HCT116 (cell line): ENCODE results near the gene PSEN2. TPM values are rescaled to one million over a fixed set of nuclear protein-coding genes. Genes with fewer than 3 reads are reported as not detected.

Experiments
- ATAC-seq: fragments of 200-7000 bp; cut with Tn5 transposase; 2 replicates; pipeline ENCODE4 v1.9.1; 2020; ENCODE audit warnings: mild to moderate bottlenecking, moderate library complexity
- BruUV-seq: library from RNA; stranded (reverse); fragments of 400-500 nt; replicated peaks from 2 replicates; lab custom pipeline; 2021; lab: Mats Ljungman, UMichigan
- CTCF ChIA-PET: fragments of 300-600 bp; sonication (Branson Sonifier 250); formaldehyde crosslinking; loops from one replicate; lab custom pipeline; 2021; ENCODE audit warnings: antibody characterized with exemption; lab: Charles Lee
- POLR2A ChIA-PET: fragments of 300-600, 350-600 bp; sonication (Branson Sonifier 250); formaldehyde crosslinking; loops from one replicate; lab custom pipeline; 2021; ENCODE audit warnings: antibody characterized with exemption; lab: Charles Lee
- RAD21 ChIA-PET, 2 experiments: fragments of 300-600 bp; sonication (Branson Sonifier 250); formaldehyde crosslinking; loops; one replicate each; lab custom pipeline; 2023; ENCODE audit warnings: low total read pairs in 2 of 2; ENCODE audit not compliant: uncharacterized antibody in 2 of 2, unreplicated experiment in 2 of 2, low non-redundant PET in 1 of 2; lab: Charles Lee
- DNase-seq: peaks from one replicate; pipeline ENCODE4 v3.0.0-alpha.2; 2010; ENCODE audit warnings: low read depth, low spot score
- H2AFZ ChIP-seq: fragments of 200-600 bp; shearing (Covaris generic), sonication (generic); 2 replicates; pipeline ENCODE4 v1.6.1; 2017; ENCODE audit warnings: low read depth, mixed run types, mixed read lengths, antibody characterized with exemption, low read length; ENCODE audit not compliant: poor library complexity, severe bottlenecking
- H3K27ac ChIP-seq: 2 replicates; pipeline ENCODE4 v1.5.1; 2012; ENCODE audit warnings: low read depth, low read length
- H3K27me3 ChIP-seq: fragments of 200-600 bp; sonication (generic); 2 replicates; pipeline ENCODE4 v1.6.1; 2016; ENCODE audit warnings: mixed run types, low read length, mixed read lengths; ENCODE audit not compliant: insufficient read depth
- H3K36me3 ChIP-seq, 2 experiments: fragments of 200-500 bp in 1 of 2; fragments of 200-600 bp in 1 of 2; sonication (Bioruptor generic) in 1 of 2; sonication (generic) in 1 of 2; 2 replicates each; pipeline versions ENCODE4 v1.5.1 to v1.6.1; 2014 to 2016; ENCODE audit warnings: low read length in 2 of 2, inconsistent platforms in 1 of 2, mixed read lengths in 1 of 2, mixed run types in 1 of 2; ENCODE audit not compliant: insufficient read depth in 2 of 2, control insufficient read depth in 1 of 2
- H3K4me1 ChIP-seq, 2 experiments: fragments of 200-600 bp in 1 of 2; sonication (generic) in 1 of 2; 2 replicates each; pipeline versions ENCODE4 v1.5.1 to v1.6.1; 2012 to 2017; ENCODE audit warnings: low read length in 2 of 2, inconsistent platforms in 1 of 2, mild to moderate bottlenecking in 1 of 2, mixed read lengths in 1 of 2, mixed run types in 1 of 2, moderate library complexity in 1 of 2; ENCODE audit not compliant: insufficient read depth in 2 of 2, control insufficient read depth in 1 of 2
- H3K4me2 ChIP-seq: fragments of 200-600 bp; sonication (generic); 2 replicates; pipeline ENCODE4 v1.6.1; 2017; ENCODE audit warnings: mixed run types, low read length, mixed read lengths
- H3K4me3 ChIP-seq, 2 experiments: fragments of 200-600 bp in 1 of 2; sonication (generic) in 1 of 2; replicated peaks in 1 of 2; 2 replicates each; pipeline ENCODE4 v1.5.1; 2011 to 2016; ENCODE audit warnings: low read length in 2 of 2, control low read depth in 1 of 2, low read depth in 1 of 2, mild to moderate bottlenecking in 1 of 2, mixed read lengths in 1 of 2, mixed run types in 1 of 2
- H3K79me2 ChIP-seq: fragments of 200-600 bp; sonication (generic); 2 replicates; pipeline ENCODE4 v1.6.1; 2017; ENCODE audit warnings: mild to moderate bottlenecking, mixed run types, low read length, moderate library complexity, mixed read lengths; ENCODE audit not compliant: insufficient read depth
- H3K9ac ChIP-seq: fragments of 200-600 bp; sonication (generic); 2 replicates; pipeline ENCODE4 v1.6.1; 2016; ENCODE audit warnings: low read length, mixed read lengths
- H3K9me2 ChIP-seq: fragments of 200-600 bp; sonication (generic), shearing (Covaris generic); 2 replicates; pipeline ENCODE4 v1.6.1; 2017; ENCODE audit warnings: mixed run types, mild to moderate bottlenecking, moderate library complexity; ENCODE audit not compliant: insufficient read depth
- H3K9me3 ChIP-seq, 2 experiments: fragments of 200-500 bp in 1 of 2; fragments of 200-600 bp in 1 of 2; sonication (Bioruptor generic) in 1 of 2; sonication (generic) in 1 of 2; 2 replicates each; pipeline ENCODE4 v1.6.1; 2014 to 2017; ENCODE audit warnings: low read length in 2 of 2, mixed read lengths in 2 of 2, inconsistent platforms in 1 of 2, low read depth in 1 of 2, mild to moderate bottlenecking in 1 of 2, mixed run types in 1 of 2, moderate library complexity in 1 of 2; ENCODE audit not compliant: control insufficient read depth in 1 of 2, insufficient read depth in 1 of 2
- H4K20me1 ChIP-seq: fragments of 200-600 bp; sonication (generic), shearing (Covaris generic); 2 replicates; pipeline ENCODE4 v1.6.1; 2017; ENCODE audit warnings: mixed run types, mild to moderate bottlenecking, moderate library complexity; ENCODE audit not compliant: insufficient read depth
- ATF3 ChIP-seq: IDR thresholded peaks from 2 replicates; pipeline ENCODE4 v1.6.1; 2012
- CBX3 ChIP-seq: IDR thresholded peaks from 2 replicates; pipeline ENCODE4 v1.6.1; 2012; ENCODE audit warnings: low read depth
- EGR1 ChIP-seq: IDR thresholded peaks from 2 replicates; pipeline ENCODE4 v1.6.1; 2012; ENCODE audit warnings: low read depth
- ELF1 ChIP-seq: IDR thresholded peaks from 2 replicates; pipeline ENCODE4 v1.6.1; 2012; ENCODE audit warnings: low read depth, borderline replicate concordance
- FOSL1 ChIP-seq: IDR thresholded peaks from 2 replicates; pipeline ENCODE4 v1.6.1; 2012; ENCODE audit warnings: low read depth
- POLR2A ChIP-seq: IDR thresholded peaks from 2 replicates; pipeline ENCODE4 v1.7.0; 2011; ENCODE audit warnings: borderline replicate concordance; ENCODE audit not compliant: insufficient read depth, insufficient read length; ENCODE audit errors: extremely low read depth
- POLR2AphosphoS5 ChIP-seq: IDR thresholded peaks from 2 replicates; pipeline ENCODE4 v1.6.1; 2011; ENCODE audit warnings: mild to moderate bottlenecking, low read depth, low read length, moderate library complexity
- RAD21 ChIP-seq: IDR thresholded peaks from 2 replicates; pipeline ENCODE4 v1.6.1; 2012; ENCODE audit warnings: low read depth, mild to moderate bottlenecking
- SIN3A ChIP-seq: IDR thresholded peaks from 2 replicates; pipeline ENCODE4 v1.6.1; 2012; ENCODE audit warnings: low read depth
- SP1 ChIP-seq: IDR thresholded peaks from 2 replicates; pipeline ENCODE4 v1.6.1; 2012; ENCODE audit warnings: low read depth
- SRF ChIP-seq: IDR thresholded peaks from 2 replicates; pipeline ENCODE4 v1.6.1; 2012; ENCODE audit warnings: low read depth
- ZBTB33 ChIP-seq: IDR thresholded peaks from 2 replicates; pipeline ENCODE4 v1.6.1; 2011; ENCODE audit warnings: mild to moderate bottlenecking, low read length, moderate library complexity; ENCODE audit not compliant: insufficient replicate concordance; ENCODE audit errors: extremely low read depth
- ZFX ChIP-seq: fragments of 450-650 bp; IDR thresholded peaks from 2 replicates; pipeline ENCODE4 v1.6.1; 2017
- ZNF274 ChIP-seq: fragments of 200-500 bp; sonication (Bioruptor generic); IDR thresholded peaks from 2 replicates; pipeline ENCODE4 v1.6.1; 2014; ENCODE audit warnings: mild to moderate bottlenecking, low read depth, low read length, inconsistent platforms
- intact Hi-C: fragments of 100-400 bp; cut with micrococcal nuclease; formaldehyde crosslinking; loops from 2 replicates; pipeline ENCODE4 v1.10.0; 2022
- total RNA-seq: library from RNA; stranded (reverse); gene quantifications from one replicate; pipeline ENCODE4 v1.2.1, GENCODE V29; 2021; ENCODE audit not compliant: unreplicated experiment

Gene PSEN2
- total RNA-seq, 1 experiment from 2014 or later = 28.5 TPM

GRCh38 chr1:226868726-226869125 lies 1.7 kb upstream of the PSEN2 start:
- RAD21 ChIA-PET = no interaction called here
- ATAC-seq = no peak
- CTCF ChIA-PET = no interaction called here

More at GRCh38 chr1:226868726-226869125, 1.7 kb upstream of the PSEN2 start:
- Histone ChIP-seq H3K27ac (no peak overlapping the region), H3K79me2 (peaks cover 22% of the 10 kb centered on the region), H3K4me3 (no peak overlapping the region), H3K9me3 (no peaks in the 10 kb centered on the region), H2AFZ (no peak overlapping the region), H3K36me3 (no peaks in the 10 kb centered on the region), H3K9ac (no peak overlapping the region)
- POLR2A ChIA-PET = no interaction called here
- DNase-seq = no peak
- TF ChIP-seq ZBTB33 (no peak), RAD21 (no peak), SP1 (no peak), ZNF274 (no peak), ELF1 (no peak), EGR1 (no peak), POLR2AphosphoS5 (no peak), ZFX (no peak), POLR2A (no peak), CBX3 (no peak), SRF (no peak), ATF3 (no peak), FOSL1 (no peak), SIN3A (no peak)
- TF ChIP-seq, all 23 proteins: peak for 0
- Histone ChIP-seq H3K4me2 (no peak overlapping the region), H3K4me1 (peaks cover 12 to 43% of the 10 kb centered on the region in 2 experiments; a peak in 3 of 4 replicates), H3K27me3 (no peaks in the 10 kb centered on the region), H3K9me2 (no peaks in the 10 kb centered on the region), H4K20me1 (no peaks in the 10 kb centered on the region)
- intact Hi-C loops = no loop called here
- BruUV-seq = no TSS peak
